ENCODE results near the gene SEPTIN8.

GRCh38 chr5:132771503-132771998 is 5.5 kb downstream of the SEPTIN8 start:
- TF ChIP-seq CTCF (conservative IDR thresholded peaks at IDR 0.05; ENCODE audit: low read length): no peak
- TF ChIP-seq EZH2phosphoT487 (IDR thresholded peaks at IDR 0.05; ENCODE audit: borderline replicate concordance): no peak
